ENCODE data around the gene TGDS.

- no peak for TF ChIP-seq CTCF (IDR thresholded peaks at IDR 0.05; ENCODE audit: low read length)
- TF ChIP-seq EZH2 (IDR thresholded peaks at IDR 0.05; ENCODE audit: borderline replicate concordance, low read length), result no peak
These were observed 47.6 kb downstream of the TGDS start for GRCh38 chr13:94548382-94548781.

Data from OCI-LY1 (cell line).